GM18861 (cell line): ENCODE data around the gene WRNIP1.

Source experiments
- ATAC-seq: cut with Tn5 transposase; IDR thresholded peaks from one replicate; pipeline ENCODE4 v1.9.1; 2021; ENCODE audit not compliant: unreplicated experiment

Gene WRNIP1

GRCh38 chr6:2831392-2831791, 66.2 kb downstream of the WRNIP1 start:
- ATAC-seq, result no peak

GRCh38 chr6:2834262-2834661, 69.1 kb downstream of the WRNIP1 start:
- no peak for ATAC-seq
